ENCODE measurements around the gene SLC45A1.

DNA sequence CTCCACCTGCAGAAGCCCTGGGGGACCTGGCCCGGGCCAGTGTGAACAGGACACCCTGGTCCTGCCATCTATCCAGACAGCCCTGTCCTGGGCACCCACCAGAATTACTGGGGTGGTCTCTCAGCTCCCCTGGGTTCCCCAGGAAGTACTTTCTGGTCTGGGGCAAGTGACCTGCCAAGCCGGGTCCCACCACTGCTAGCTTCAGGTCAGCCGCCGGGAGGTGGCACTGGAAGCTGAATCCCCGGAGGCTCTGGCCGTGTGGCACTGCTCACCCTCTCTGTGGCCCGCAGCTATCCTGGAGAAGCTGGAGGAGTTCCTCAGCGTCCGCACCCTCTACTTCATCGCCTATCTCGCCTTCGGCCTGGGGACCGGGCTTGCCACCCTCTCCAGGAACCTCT is 21.3 kb downstream of the SLC45A1 start:
- no peak for TF ChIP-seq POLR2A (IDR thresholded peaks at IDR 0.05)
- TF ChIP-seq, protein P1, sequence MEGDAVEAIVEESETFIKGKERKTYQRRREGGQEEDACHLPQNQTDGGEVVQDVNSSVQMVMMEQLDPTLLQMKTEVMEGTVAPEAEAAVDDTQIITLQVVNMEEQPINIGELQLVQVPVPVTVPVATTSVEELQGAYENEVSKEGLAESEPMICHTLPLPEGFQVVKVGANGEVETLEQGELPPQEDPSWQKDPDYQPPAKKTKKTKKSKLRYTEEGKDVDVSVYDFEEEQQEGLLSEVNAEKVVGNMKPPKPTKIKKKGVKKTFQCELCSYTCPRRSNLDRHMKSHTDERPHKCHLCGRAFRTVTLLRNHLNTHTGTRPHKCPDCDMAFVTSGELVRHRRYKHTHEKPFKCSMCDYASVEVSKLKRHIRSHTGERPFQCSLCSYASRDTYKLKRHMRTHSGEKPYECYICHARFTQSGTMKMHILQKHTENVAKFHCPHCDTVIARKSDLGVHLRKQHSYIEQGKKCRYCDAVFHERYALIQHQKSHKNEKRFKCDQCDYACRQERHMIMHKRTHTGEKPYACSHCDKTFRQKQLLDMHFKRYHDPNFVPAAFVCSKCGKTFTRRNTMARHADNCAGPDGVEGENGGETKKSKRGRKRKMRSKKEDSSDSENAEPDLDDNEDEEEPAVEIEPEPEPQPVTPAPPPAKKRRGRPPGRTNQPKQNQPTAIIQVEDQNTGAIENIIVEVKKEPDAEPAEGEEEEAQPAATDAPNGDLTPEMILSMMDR (IDR thresholded peaks at IDR 0.05) = no peak

All from heart left ventricle (tissue), 13 donors.